HG02763 (cell line): ENCODE measurements around the gene TBCCD1.
"Not testable (repeated sequence)": the region's sequence is repeated elsewhere in the genome, so short reads cannot be mapped to it uniquely, and the experiment has no call there.

Experiments
- ATAC-seq: cut with Tn5 transposase; IDR thresholded peaks from one replicate; pipeline ENCODE4 v1.9.1; 2021; ENCODE audit warnings: mild to moderate bottlenecking, moderate library complexity; ENCODE audit not compliant: unreplicated experiment

Gene TBCCD1

GRCh38 chr3:186520957-186521842, 45.9 kb downstream of the TBCCD1 start:
- ATAC-seq: peak; percentile 60

- no peak for ATAC-seq
Observed at GRCh38 chr3:186520431-186520830, 46.7 kb downstream of the TBCCD1 start.

DNA sequence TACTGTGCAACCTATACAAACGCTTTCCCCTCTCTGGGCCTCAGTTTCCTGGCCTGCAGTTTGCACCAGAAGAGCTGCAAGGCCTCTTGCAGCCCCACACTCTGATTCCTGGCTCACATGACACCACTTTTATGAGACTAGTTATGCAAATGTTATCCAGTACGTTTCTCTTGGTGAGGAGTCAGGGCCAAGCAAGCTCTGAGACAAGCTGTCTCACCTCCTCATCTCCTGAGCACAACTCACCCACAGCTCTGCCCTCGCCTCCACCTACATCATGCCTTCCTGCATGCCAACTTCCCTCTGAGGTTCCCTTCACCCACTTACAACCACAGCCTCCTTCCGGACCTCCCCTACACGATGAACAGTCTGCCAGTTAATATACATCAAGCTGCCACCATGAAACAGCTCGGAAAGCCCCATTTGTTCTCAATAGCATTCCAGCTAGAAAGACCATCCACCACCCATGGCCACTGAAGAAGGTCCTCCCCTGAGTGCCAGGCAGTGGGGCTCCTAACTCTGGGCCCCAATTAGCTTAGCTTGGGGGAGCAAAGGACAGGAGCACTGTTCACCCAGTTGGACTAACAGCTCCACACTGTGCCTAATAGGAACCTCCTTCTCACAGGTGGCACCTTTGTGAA, 48.0 kb downstream of the TBCCD1 start:
- ATAC-seq: peak; percentile 29

GRCh38 chr3:186517218-186517617, 49.9 kb downstream of the TBCCD1 start:
- no peak for ATAC-seq

- no peak for ATAC-seq
Observed at GRCh38 chr3:186516646-186517045, 50.5 kb downstream of the TBCCD1 start.

DNA sequence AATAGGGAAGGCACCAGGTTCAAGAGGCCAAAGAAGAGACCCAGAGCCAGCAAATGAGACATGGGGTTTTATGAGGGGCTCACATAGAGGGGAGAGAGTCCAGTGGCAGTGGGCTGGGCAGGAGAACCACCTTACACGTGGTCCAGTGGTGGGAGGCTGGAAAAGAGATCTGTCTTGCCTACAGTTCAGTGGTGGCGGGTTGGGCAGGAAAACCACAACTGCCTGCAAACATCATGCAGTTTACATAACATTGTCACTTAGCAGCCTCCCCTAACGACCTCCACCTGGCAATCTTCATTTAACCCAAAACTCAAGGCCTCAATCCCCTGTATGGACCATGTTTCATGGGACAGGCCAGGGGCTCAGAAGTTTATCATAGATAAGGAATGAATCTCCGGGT, 52.0 kb downstream of the TBCCD1 start:
- ATAC-seq: no peak

DNA sequence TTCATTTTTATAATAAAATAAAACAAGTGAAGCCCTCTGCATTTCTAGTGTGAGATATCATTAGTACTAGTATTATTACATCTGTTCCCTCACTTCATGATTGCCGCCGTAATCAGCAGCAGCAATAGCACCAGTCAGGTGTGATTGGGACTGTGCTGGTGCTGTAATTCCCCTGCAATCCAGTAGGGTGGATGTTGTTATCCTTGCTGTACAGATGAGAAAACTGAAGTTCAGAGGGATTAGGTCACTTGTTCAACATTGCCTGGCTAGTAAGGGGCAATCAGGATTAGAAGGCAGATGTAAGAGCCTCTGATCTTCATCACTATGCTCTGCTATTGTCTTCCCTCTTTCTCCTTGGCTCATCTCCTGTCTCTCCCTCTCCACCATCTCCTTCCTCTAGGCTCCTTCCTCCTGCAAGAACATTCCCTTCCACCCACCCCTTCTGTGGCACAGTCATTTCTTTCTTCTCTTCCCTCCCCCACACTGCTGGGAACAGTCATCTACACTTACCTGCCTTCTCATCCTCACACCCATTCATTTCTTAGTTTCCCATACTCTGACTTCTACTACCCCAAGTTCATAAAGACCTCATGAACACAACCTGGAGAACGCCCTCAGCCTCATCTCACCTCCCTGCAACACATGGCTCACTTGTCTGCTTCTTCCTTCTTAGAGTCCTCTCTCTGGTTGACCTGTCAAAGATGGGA, 52.7 kb downstream of the TBCCD1 start:
- no peak for ATAC-seq

DNA sequence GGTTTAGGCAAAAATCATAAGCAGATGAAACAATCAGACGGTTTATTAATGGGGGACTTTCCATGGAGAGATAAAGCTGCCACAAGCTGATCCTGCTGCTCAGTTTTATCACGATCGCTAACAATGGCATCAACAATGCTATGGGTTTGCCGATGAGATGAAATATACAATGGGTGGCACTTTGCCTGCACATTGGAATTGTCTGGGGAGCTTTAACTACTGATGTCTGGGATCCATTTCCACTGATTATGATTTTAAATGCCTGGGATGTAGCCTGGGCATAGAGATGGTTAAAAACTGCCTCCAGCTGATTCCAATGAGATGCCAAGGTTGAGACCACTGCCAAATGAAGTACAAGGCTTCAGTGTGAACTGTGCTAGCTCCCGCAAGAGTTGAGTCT, 53.8 kb downstream of the TBCCD1 start:
- ATAC-seq: no peak

DNA sequence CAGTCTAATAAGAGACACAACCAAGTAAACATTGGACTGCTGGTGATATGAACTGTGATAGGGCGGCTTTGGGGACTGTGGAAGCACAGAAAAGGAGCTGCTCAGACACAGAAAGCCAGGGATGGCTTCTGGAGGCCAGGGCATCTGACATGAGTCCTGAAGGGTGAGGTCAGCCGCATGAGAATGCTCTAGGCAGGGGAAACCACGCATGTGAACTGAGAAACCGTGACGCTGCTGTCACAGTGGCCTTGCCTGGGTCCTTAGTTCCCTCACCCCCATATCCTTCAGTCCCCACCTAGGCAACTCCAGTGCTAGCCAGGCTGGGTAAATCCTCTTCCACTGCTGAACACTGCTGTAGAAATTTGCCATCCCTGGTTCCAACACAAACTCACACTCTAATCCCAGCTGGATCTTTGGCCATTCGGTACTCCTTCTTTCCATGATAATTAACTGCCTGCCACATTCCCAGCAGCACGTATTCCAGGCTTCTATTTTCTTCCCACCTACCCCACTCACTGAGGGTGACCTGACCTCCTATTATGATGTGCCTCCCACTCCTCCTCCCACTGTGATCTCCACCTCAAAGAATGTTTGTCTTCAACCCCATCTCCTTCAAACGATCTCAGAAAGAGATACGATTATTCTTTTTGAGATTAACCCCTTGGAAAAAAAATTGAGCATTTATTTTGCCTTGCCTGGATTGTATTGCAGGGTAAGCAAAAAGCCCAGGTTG, 54.4 kb downstream of the TBCCD1 start:
- ATAC-seq: no peak

GRCh38 chr3:186511702-186512101, 55.4 kb downstream of the TBCCD1 start:
- no peak for ATAC-seq

DNA sequence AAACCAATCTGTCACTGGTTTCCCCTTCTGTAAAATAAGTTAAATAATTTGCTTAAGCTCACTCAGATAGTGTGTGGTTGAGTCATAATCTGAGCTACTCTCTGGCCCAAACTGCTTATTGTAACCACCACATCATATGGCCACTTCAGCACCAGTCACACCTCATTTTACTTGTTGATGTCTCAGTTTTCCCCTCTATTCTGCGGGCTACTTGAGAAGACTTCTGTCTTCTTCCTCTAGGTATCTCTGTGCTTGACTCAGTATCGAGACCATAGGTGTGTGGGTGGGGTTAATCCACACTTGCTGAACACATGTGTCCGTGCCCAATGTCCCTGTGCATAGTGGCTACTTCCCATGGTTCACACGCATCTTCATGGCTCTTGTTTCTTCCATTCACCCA, 55.9 kb downstream of the TBCCD1 start:
- ATAC-seq: peak; percentile 72

GRCh38 chr3:186510374-186511079, 56.6 kb downstream of the TBCCD1 start:
- ATAC-seq: no peak

- ATAC-seq: no peak
Observed at GRCh38 chr3:186509423-186509822, 57.7 kb downstream of the TBCCD1 start.

DNA sequence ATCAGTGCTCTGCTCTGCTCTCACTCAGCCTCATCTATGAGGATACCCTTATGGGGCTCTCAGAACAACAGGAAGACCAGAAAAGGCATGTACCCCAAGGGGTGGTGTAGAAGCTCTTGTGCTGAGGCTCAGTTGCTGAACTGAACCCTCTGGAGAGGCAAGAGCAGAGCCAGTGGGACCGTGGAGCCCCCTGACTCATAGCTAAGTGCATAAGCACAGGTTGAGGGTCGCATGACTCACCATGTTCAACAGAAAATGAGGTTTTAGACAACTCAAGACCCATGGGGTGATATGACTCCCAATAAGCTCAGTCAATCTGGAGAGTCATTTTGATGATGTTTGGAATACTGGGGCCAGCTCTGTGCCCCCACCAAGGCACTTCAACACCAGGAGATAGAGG, 60.3 kb downstream of the TBCCD1 start:
- ATAC-seq: no peak

DNA sequence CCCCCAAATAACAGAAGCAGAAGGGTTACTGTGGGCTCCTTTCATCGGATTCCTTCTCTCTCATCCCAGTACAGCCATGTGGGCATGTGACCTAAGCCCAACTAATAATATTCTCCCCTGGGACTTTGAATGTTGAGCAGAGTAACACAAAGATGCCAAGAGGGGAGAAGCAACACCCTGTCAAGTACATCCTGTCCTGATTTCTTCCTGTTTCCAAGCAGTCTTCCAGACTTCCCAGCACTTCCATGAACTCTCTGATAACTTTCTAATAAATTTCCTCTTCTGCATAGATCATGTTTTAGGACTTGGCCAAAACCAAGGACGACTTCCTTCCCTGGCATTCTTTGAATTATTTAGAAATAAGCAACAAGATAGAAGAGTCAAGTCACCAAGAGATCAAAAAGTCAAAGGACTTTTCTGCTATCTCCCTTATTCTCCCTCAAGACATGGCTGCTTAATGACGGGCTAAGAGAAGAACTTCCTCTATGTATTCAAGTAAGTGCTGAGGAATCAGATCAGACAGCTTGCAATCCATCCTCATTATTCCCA, 60.9 kb downstream of the TBCCD1 start:
- ATAC-seq: no peak

DNA sequence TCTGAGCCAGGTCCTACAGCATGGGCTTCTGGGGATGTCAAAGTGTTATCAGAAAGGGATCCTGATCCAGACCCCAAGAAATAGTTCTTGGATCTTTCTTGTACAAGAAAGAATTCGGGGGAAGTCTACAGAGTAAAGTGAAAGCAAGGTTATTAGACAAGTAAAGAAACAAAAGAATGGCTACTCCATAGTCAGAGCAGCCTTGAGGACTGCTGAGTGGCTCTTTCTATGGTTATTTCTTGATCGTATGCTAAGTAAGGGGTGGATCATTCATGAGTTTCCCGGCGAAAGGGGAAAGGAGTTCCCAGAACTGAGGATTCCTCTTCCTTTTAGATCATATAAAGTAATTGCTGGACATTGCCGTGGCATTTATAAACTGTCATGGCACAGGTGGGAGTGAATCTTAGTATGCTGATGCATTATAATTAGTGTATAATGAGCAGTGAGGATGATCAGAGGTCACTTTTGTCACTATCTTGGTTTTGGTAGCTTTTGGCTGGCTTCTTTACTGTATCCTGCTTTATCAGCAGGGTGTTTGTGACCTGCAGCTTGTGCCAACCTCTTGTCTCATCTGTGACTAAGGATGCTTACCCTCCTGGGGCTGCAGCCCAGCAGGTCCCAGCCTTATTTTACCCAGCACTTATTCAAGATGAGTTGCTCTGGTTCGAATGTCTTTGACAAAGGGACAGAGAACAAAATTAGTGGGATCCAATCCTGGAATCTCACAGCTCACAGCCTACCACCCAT, 64.0 kb downstream of the TBCCD1 start:
- no peak for ATAC-seq

DNA sequence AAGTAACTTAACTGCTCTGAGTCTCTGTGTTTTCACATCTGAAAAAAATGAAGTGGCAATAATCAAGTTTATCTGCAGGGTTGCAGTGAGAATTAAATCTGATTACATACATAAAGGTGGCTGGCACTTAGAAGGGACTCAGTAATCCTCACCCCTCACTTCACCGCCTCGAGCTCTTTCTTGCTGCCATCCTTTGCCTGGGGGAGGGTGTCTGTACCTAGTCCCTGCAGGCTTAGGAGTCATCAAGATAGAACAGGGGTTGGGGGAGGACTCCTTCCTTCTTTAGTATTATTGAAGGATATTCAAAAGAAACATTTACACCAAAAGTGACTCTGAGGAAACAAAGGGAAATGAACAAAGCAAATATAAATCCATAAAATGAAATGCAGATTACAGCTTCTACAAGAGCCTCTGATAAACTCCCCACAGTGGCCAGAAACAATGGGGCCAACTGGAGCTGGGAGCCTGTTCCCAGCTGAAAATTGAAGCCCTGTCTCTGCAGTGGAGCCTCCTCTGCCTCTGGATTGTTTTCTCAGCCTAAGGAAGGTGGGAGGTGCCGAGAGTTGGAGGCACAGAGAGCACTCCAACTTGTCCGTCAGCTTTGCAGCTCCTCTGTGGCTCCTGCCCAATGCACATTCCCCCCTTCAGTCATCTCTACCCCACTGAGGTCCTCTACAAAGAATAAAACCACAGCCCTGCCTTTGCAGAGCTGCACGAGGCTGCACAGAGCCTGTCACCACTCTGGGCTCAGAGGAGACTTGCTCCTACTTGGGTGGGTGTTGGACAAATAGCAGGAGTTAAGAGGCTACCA, 64.8 kb downstream of the TBCCD1 start:
- no peak for ATAC-seq

DNA sequence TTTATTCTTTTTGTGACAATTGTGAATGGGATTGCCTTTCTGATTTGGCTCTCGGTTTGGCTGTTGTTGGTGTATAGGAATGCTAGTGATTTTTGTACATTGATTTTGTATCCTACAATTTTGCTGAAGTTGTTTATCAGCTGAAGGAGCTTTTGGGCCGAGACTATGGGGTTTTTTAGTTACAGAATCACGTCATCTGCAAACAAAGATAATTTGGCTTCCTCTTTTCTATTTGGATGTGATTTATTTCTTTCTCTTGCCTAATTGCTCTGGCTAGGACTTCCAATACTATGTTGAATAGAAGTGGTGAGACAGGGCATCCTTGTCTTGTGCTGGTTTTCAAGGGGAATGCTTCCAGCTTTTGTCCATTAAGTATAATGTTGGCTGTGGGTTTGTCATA, 67.2 kb downstream of the TBCCD1 start:
- ATAC-seq: not testable (repeated sequence)

DNA sequence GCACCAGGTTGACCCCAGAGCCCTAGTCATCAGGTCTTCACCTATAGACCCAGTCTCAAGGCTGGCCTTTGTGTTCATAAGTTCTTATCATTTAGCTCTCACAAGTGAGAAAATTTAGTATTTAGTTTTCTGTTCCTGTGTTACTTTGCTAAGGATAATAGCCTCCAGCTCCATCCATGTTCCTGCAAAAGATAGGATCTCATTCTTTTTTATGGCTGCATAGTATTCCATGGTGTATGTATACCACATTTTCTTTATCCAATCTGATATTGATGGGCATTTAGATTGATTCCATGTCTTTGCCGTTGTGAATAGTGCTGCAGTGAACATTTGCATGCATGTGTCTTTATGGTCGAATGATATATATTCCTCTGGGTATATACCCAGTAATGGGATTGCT, 69.1 kb downstream of the TBCCD1 start:
- ATAC-seq: not testable (repeated sequence)
